Spleen (tissue), 11 donors: ENCODE results near the gene SLC35F6. TPM values are rescaled to one million over a fixed set of nuclear protein-coding genes. Genes with fewer than 3 reads are reported as not detected.

Source experiments
- DNase-seq: peaks from one replicate; pipeline ENCODE4 v3.0.0-alpha.2; 2020
- H3K27ac ChIP-seq, 8 donors: fragments of 200-600 bp; sonication (generic) in 7 of 8; 1 replicate in 4 of 8; 2 replicates in 4 of 8; pipeline versions ENCODE4 v1.5.0 to v1.8.0; 2016 to 2021; ENCODE audit warnings: inconsistent platforms in 4 of 8, mild to moderate bottlenecking in 4 of 8, moderate library complexity in 1 of 8
- H3K27me3 ChIP-seq, 7 donors: fragments of 200-600 bp; sonication (generic) in 6 of 7; replicated peaks in 1 of 7; 1 replicate in 4 of 7; 2 replicates in 3 of 7; pipeline versions ENCODE4 v1.5.0 to v1.8.0; 2016 to 2021; ENCODE audit warnings: inconsistent platforms in 3 of 7, mild to moderate bottlenecking in 1 of 7
- H3K36me3 ChIP-seq, 6 donors: fragments of 200-600 bp; sonication (generic) in 5 of 6; 1 replicate in 4 of 6; 2 replicates in 2 of 6; pipeline versions ENCODE4 v1.5.0 to v1.8.0; 2016 to 2021; ENCODE audit warnings: inconsistent platforms in 2 of 6
- H3K4me1 ChIP-seq, 6 donors: fragments of 200-600 bp; sonication (generic) in 5 of 6; 1 replicate in 3 of 6; 2 replicates in 3 of 6; pipeline versions ENCODE4 v1.5.0 to v1.8.0; 2016 to 2021; ENCODE audit warnings: inconsistent platforms in 3 of 6
- H3K4me3 ChIP-seq, 8 donors: fragments of 200-600 bp; sonication (generic) in 7 of 8; 1 replicate in 4 of 8; 2 replicates in 4 of 8; pipeline versions ENCODE4 v1.5.0 to v1.8.0; 2016 to 2021; ENCODE audit warnings: inconsistent platforms in 4 of 8, mild to moderate bottlenecking in 4 of 8, moderate library complexity in 2 of 8
- H3K9me3 ChIP-seq, 8 donors: fragments of 200-600 bp; sonication (generic) in 7 of 8; 1 replicate in 4 of 8; 2 replicates in 4 of 8; pipeline versions ENCODE4 v1.5.0 to v1.8.0; 2016 to 2021; ENCODE audit warnings: inconsistent platforms in 4 of 8
- POLR2A ChIP-seq, 3 donors: fragments of 450-650 bp; IDR thresholded peaks; one replicate each; pipeline ENCODE4 v1.5.1; 2017; ENCODE audit warnings: antibody characterized with exemption in 3 of 3, mild to moderate bottlenecking in 1 of 3
- POLR2AphosphoS5 ChIP-seq, 3 donors: sonication (generic); formaldehyde crosslinking; IDR thresholded peaks; one replicate each; pipeline ENCODE4 v1.5.1; 2017; ENCODE audit warnings: antibody characterized with exemption in 3 of 3
- WGBS, 5 donors: extraction: QIAGEN DNeasy Blood & Tissue Kit in 3 of 5; methylation state at CpG; one replicate each; pipeline versions ENCODE4 v1.1.5 to v1.1.7; 2013 to 2018; 5-methylcytosine and 5-hydroxymethylcytosine counted together
- intact Hi-C: fragments of 100-400 bp; cut with DNase I; formaldehyde crosslinking; loops from one replicate; pipeline ENCODE4 v1.15.0; 2023; ENCODE audit warnings: low total_unique reads
- polyA plus RNA-seq, 3 donors: library from polyadenylated mRNA; stranded (reverse); fragments of 200-250 nt; gene quantifications; one replicate each; pipeline ENCODE4 v1.2.1, GENCODE V29; 2013
- total RNA-seq, 7 donors: library from RNA; depleted of rRNA in 3 of 7; stranded (reverse); fragments of >200 nt in 3 of 7; fragmentation: NEBNext Ultra II Directional in 4 of 7; extraction: Animal tissue kit (Norgen Biotek cat#: 25700) in 4 of 7; gene quantifications; one replicate each; pipeline versions ENCODE4 v1.1.0 to v1.2.1, GENCODE V29; 2016 to 2021
- TF ChIP-seq, protein P1 (sequence below), 11 experiments: fragments of 200-600 bp in 7 of 11; fragments of 450-650 bp in 4 of 11; sonication (generic) in 4 of 11; IDR thresholded peaks in 8 of 11; conservative IDR thresholded peaks in 3 of 11; 1 replicate in 7 of 11; 2 replicates in 4 of 11; pipeline versions ENCODE4 v1.4.0 to v1.8.0; 2016 to 2021; ENCODE audit warnings: antibody characterized with exemption in 11 of 11, inconsistent platforms in 4 of 11, mild to moderate bottlenecking in 1 of 11
- donor health status: healthy with polysubstance abuse.
- donor health status: DM: no; HTN: no; CAD: no; lungs with moderate emphysema.
- donor health status: DM: no; HTN: no; CAD: no.
- donor health status: Bipolar disorder and iron deficiency.
- donor health status: healthy.
- donor health status: DM: no; HTN: no; CAD: no.
- donor health status: DM: yes; HTN: yes; CAD: no.

Gene SLC35F6
- total and polyA plus RNA-seq, 10 donors: 5.3 to 50.2 (median 30.1) TPM

DNA sequence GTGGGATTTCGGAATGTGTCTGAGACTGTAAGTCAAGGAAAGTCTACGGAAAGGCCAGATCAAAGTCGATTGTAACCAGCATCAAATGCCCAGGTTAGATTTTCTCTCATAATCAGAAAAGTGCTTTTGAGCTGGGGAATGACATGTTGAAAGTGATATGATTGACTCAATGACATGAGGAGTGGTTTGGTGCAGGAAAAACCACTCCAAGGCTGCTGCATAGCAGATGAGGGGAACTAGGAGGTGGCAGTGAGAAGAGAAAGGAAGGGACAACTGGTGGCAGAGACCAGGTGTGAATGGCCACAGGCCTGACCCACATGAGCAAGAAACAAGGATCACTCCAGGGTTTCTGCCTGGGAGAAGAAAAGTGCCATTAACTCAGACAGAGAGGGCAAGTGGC, 822 bp downstream of the SLC35F6 start:
- intact Hi-C loops: no loop called here
- peak overlapping the region; percentile 49 to 95 (median 92) for H3K27ac ChIP-seq
- TF ChIP-seq POLR2A (IDR thresholded peaks at IDR 0.05) (no peak), POLR2AphosphoS5 (IDR thresholded peaks at IDR 0.05) (no peak)
- TF ChIP-seq, protein P1, sequence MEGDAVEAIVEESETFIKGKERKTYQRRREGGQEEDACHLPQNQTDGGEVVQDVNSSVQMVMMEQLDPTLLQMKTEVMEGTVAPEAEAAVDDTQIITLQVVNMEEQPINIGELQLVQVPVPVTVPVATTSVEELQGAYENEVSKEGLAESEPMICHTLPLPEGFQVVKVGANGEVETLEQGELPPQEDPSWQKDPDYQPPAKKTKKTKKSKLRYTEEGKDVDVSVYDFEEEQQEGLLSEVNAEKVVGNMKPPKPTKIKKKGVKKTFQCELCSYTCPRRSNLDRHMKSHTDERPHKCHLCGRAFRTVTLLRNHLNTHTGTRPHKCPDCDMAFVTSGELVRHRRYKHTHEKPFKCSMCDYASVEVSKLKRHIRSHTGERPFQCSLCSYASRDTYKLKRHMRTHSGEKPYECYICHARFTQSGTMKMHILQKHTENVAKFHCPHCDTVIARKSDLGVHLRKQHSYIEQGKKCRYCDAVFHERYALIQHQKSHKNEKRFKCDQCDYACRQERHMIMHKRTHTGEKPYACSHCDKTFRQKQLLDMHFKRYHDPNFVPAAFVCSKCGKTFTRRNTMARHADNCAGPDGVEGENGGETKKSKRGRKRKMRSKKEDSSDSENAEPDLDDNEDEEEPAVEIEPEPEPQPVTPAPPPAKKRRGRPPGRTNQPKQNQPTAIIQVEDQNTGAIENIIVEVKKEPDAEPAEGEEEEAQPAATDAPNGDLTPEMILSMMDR (IDR thresholded peaks at IDR 0.05 in 8 of 11, conservative IDR thresholded peaks at IDR 0.05 in 3 of 11): no peak

DNA sequence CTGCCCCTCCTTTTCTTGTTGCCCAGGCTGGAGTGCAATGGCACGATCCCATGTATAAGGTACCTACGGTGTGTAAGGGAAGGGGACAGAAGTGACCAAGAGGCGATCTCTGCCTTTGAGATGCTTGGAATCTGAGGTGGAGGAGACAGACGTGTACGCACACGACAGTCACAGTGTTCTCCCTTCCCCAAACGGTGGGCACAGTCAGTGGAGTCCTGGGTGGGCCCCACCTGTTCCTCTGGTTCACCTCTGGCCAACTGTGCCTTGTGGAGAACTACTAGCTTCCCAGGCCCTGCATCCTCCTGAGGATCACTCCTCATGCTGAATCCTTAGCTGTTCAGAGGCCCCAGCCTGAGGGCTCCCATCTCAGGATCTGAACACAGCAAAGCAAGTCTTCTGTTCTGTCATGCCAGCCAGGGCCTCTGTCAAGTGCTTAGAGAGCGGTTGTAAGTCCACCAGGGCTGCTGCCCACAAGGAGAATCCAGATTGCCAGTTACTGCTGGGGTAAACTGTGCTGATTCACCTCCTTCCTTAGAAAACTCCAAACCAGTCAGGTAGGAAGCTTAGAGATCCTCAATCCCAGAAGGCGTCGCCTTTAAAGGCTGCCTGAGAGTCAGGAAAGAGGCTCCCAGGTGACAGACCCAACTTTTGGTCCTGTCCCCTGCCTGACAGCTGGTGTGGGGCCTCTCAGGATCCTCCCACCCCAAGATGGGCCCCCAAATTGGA, 1.6 kb downstream of the SLC35F6 start:
- H3K4me3 ChIP-seq: peak overlapping the region in 6 of 8 donors; percentile 70 to 93 (median 88)
- intact Hi-C loops: no loop called here
- H3K27ac ChIP-seq: peak overlapping the region in 6 of 8 donors; percentile 32 to 95 (median 92)
- H3K4me1 ChIP-seq: peaks cover 28 to 73% (median 62%) of the 10 kb centered on the region in 6 donors
- WGBS, 5 donors: 85 to 95% (median 91%) methylated on average over 9 to 10 of the region's 10 CpGs
- TF ChIP-seq, protein P1 (IDR thresholded peaks at IDR 0.05 in 8 of 11, conservative IDR thresholded peaks at IDR 0.05 in 3 of 11): no peak
- TF ChIP-seq POLR2A (IDR thresholded peaks at IDR 0.05) (no peak), POLR2AphosphoS5 (IDR thresholded peaks at IDR 0.05) (no peak)
- H3K36me3 ChIP-seq: peaks cover 0 to 23% (median 0%) of the 10 kb centered on the region in 6 donors
- H3K9me3 ChIP-seq: no peaks in the 10 kb centered on the region
- H3K27me3 ChIP-seq: no peaks in the 10 kb centered on the region
- DNase-seq: no peak

More for the DNA sequence above, 822 bp downstream of the SLC35F6 start:
- Histone ChIP-seq H3K36me3 (peaks cover 0 to 23% (median 0%) of the 10 kb centered on the region in 6 donors), H3K27me3 (no peaks in the 10 kb centered on the region), H3K4me1 (peaks cover 21 to 66% (median 55%) of the 10 kb centered on the region in 6 donors), H3K4me3 (peak overlapping the region; percentile 60 to 93 (median 82)), H3K9me3 (no peaks in the 10 kb centered on the region)
- WGBS, 5 donors: 32 to 67% (median 46%) methylated on average over 3 of the region's 3 CpGs
- no peak for DNase-seq

DNA sequence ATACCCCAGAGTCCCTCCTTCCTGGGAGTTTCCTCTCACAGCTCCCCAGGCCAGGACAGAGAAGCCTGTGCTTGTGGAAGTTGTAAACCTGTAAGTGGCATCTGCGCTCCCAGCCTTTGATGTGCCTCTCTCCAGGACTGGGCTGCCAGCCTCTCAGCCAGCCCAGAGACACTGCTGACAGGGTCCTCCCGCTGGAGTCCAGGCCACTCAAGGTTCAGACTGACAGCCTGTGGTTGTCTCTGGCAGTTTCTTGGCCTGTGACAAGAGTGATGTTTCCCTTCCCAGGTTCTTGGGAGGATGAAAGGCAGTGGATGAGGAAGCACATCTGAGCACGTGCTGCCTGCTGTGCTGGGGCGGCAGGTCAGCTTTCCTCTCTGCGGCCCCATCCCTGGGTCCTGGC, 3.0 kb downstream of the SLC35F6 start:
- WGBS, 5 donors: 60 to 72% (median 70%) methylated on average over 4 to 5 of the region's 5 CpGs
- Histone ChIP-seq H3K4me1 (peaks cover 43 to 88% (median 77%) of the 10 kb centered on the region in 6 donors), H3K27ac (peak overlapping the region in 4 of 8 donors; percentile 13 to 93 (median 92)), H3K4me3 (no peak overlapping the region), H3K36me3 (peaks cover 0 to 23% (median 0%) of the 10 kb centered on the region in 6 donors), H3K9me3 (no peaks in the 10 kb centered on the region), H3K27me3 (no peaks in the 10 kb centered on the region)
- TF ChIP-seq POLR2AphosphoS5 (IDR thresholded peaks at IDR 0.05) (no peak), POLR2A (IDR thresholded peaks at IDR 0.05) (no peak)
- TF ChIP-seq, protein P1 (IDR thresholded peaks at IDR 0.05 in 8 of 11, conservative IDR thresholded peaks at IDR 0.05 in 3 of 11): no peak
- no peak for DNase-seq
- intact Hi-C loops: no loop called here

DNA sequence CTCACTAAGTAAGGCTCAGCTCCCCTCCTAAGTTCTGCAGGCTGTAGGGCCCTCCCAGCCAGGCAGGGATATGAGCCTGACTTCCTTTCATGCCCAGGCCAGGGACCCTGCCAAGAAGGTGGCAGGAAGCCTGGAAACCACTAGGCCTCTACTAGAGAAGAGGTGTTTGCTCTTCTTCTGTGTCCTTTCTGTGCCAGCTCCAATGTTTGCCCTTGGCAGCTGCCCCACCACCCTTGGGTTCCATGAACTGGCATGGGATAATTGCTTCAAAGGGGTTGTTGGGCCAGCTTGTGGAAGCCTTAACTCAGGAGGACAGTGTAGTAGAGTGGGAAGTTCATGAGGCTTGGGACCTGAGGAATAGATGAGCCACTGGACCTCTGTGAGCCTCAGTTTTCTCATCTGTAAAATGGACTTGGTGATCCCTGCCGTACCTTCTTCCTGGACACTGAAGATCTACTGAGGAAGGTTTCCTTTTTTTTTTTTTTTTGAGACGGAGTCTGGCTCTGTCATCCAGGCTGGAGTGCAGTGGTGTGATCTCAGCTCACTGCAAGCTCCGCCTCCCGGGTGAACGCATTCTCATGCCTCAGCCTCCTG, 3.9 kb downstream of the SLC35F6 start:
- Histone ChIP-seq H3K27me3 (no peaks in the 10 kb centered on the region), H3K27ac (peak overlapping the region in 4 of 8 donors; percentile 3 to 93 (median 92)), H3K36me3 (peaks cover 0 to 23% (median 0%) of the 10 kb centered on the region in 6 donors), H3K4me3 (no peak overlapping the region), H3K4me1 (peaks cover 51 to 97% (median 85%) of the 10 kb centered on the region in 6 donors), H3K9me3 (no peaks in the 10 kb centered on the region)
- TF ChIP-seq POLR2A (IDR thresholded peaks at IDR 0.05) (no peak), POLR2AphosphoS5 (IDR thresholded peaks at IDR 0.05) (no peak)
- TF ChIP-seq, protein P1 (IDR thresholded peaks at IDR 0.05 in 8 of 11, conservative IDR thresholded peaks at IDR 0.05 in 3 of 11): no peak
- DNase-seq: no peak
- WGBS, 5 donors: 95 to 99% (median 97%) methylated on average over 5 of the region's 5 CpGs
- intact Hi-C loops: no loop called here
